GM23248 (cell line): ENCODE results near the gene DRD2. TPM values are rescaled to one million over a fixed set of nuclear protein-coding genes. Genes with fewer than 3 reads are reported as not detected.

ENCODE experiments used
- DNase-seq: peaks from one replicate; pipeline ENCODE4 v3.0.0-alpha.2; 2015
- H2AFZ ChIP-seq: fragments of 200-600 bp; sonication (generic); 2 replicates; pipeline ENCODE4 v1.6.1; 2016; ENCODE audit warnings: antibody characterized with exemption
- H3F3A ChIP-seq: fragments of 200-600 bp; sonication (generic); 2 replicates; pipeline ENCODE4 v1.6.1; 2016; ENCODE audit warnings: mild to moderate bottlenecking, antibody characterized with exemption, mixed run types; ENCODE audit not compliant: insufficient read depth
- H3K27ac ChIP-seq: fragments of 200-600 bp; sonication (generic); 2 replicates; pipeline ENCODE4 v1.5.1; 2016; ENCODE audit warnings: mild to moderate bottlenecking
- H3K27me3 ChIP-seq: fragments of 200-600 bp; sonication (generic); replicated peaks from 2 replicates; pipeline ENCODE4 v1.6.1; 2016; ENCODE audit warnings: mild to moderate bottlenecking; ENCODE audit not compliant: insufficient read depth
- H3K36me3 ChIP-seq: fragments of 200-600 bp; sonication (generic); 2 replicates; pipeline ENCODE4 v1.6.1; 2016; ENCODE audit warnings: low read depth, mild to moderate bottlenecking
- H3K4me1 ChIP-seq: fragments of 200-600 bp; sonication (generic); 2 replicates; pipeline ENCODE4 v1.6.1; 2016; ENCODE audit warnings: mild to moderate bottlenecking; ENCODE audit not compliant: insufficient read depth
- H3K4me2 ChIP-seq: fragments of 200-600 bp; sonication (generic); one replicate; pipeline ENCODE4 v1.6.1; 2016; ENCODE audit warnings: mild to moderate bottlenecking; ENCODE audit not compliant: unreplicated experiment
- H3K4me3 ChIP-seq: fragments of 200-600 bp; sonication (generic); 2 replicates; pipeline ENCODE4 v1.5.1; 2016; ENCODE audit warnings: mild to moderate bottlenecking
- H3K79me2 ChIP-seq: fragments of 200-600 bp; sonication (generic); 2 replicates; pipeline ENCODE4 v1.6.1; 2016; ENCODE audit warnings: mild to moderate bottlenecking; ENCODE audit not compliant: insufficient read depth
- H3K9ac ChIP-seq: fragments of 200-600 bp; sonication (generic); 2 replicates; pipeline ENCODE4 v1.6.1; 2016; ENCODE audit warnings: mild to moderate bottlenecking
- H3K9me2 ChIP-seq: fragments of 200-600 bp; sonication (generic); 2 replicates; pipeline ENCODE4 v1.6.1; 2016; ENCODE audit warnings: mixed run types, mild to moderate bottlenecking, moderate library complexity; ENCODE audit not compliant: insufficient read depth
- H3K9me3 ChIP-seq: fragments of 200-600 bp; sonication (generic); one replicate; pipeline ENCODE4 v1.6.1; 2017; ENCODE audit warnings: low read depth
- H4K20me1 ChIP-seq: fragments of 200-600 bp; sonication (generic); 2 replicates; pipeline ENCODE4 v1.6.0; 2016; ENCODE audit not compliant: insufficient read depth
- EZH2 ChIP-seq: fragments of 200-600 bp; sonication (generic); IDR thresholded peaks from 2 replicates; pipeline ENCODE4 v1.6.1; 2018; ENCODE audit warnings: antibody characterized with exemption, mild to moderate bottlenecking; ENCODE audit not compliant: insufficient read depth, poor library complexity, severe bottlenecking
- EZH2phosphoT487 ChIP-seq: fragments of 200-600 bp; sonication (generic); IDR thresholded peaks from 2 replicates; pipeline ENCODE4 v1.6.1; 2018; ENCODE audit warnings: antibody characterized with exemption, moderate library complexity, mild to moderate bottlenecking, low read depth; ENCODE audit not compliant: insufficient read depth
- WGBS, 2 experiments: methylation state at CpG; one replicate each; pipeline ENCODE4 v1.1.6; 2015 to 2017; ENCODE audit warnings: low lambda C conversion rate in 2 of 2, low coverage in 1 of 2; ENCODE audit errors: missing lambda C conversion rate in 2 of 2; 5-methylcytosine and 5-hydroxymethylcytosine counted together
- in situ Hi-C: fragments of 300-500 bp; cut with MboI; formaldehyde crosslinking; loops from 2 replicates; pipeline ENCODE4 v1.15.0; 2020
- polyA plus RNA-seq: library from polyadenylated mRNA; unstranded; fragments of >200 nt; fragmentation: Nextera tagmentation; extraction: Ambion mirVana; gene quantifications from 2 replicates; pipeline ENCODE4 v1.2.1, GENCODE V29; 2016
- total RNA-seq: library from RNA; depleted of rRNA; stranded (reverse); fragments of >200 nt; shearing (Covaris generic); gene quantifications from 2 replicates; pipeline ENCODE4 v1.2.3, GENCODE V29; 2014

Gene DRD2
- total and polyA plus RNA-seq, 2 experiments from 2014 or later = not detected

DNA sequence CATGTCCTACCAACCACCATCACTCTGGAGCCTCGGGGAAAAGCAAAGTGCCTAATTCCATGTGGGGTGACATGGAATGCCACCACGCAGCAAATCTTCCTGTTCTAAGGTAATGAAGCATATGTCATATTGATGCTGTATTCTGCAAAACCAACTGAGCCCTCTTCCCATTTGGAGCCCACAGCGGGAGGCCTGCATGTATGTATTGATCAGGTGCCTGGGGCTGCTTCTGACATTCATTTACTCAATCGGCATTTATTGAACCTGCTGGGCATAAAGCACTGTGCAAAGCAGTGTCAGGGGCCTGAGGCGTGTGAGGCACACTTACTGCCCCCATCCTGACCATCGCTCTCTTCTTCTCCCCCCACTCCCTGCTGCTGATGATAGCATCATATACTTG is 48.5 kb downstream of the DRD2 start:
- Histone ChIP-seq H3K9ac (no peak overlapping the region), H3K4me3 (no peak overlapping the region), H3K9me2 (no peaks in the 10 kb centered on the region), H3K79me2 (no peaks in the 10 kb centered on the region), H3K27ac (no peak overlapping the region), H3K27me3 (peaks cover 9% of the 10 kb centered on the region), H3K36me3 (no peaks in the 10 kb centered on the region), H3K9me3 (no peaks in the 10 kb centered on the region), H2AFZ (no peak overlapping the region), H3K4me1 (no peaks in the 10 kb centered on the region), H3K4me2 (no peak overlapping the region), H4K20me1 (no peaks in the 10 kb centered on the region), H3F3A (no peaks in the 10 kb centered on the region)
- no peak for DNase-seq
- 42 to 45% methylated on average over 6 of the region's 6 CpGs for WGBS, 2 experiments
- TF ChIP-seq EZH2phosphoT487 = no peak
- TF ChIP-seq EZH2 = no peak
- in situ Hi-C loops = no loop called here

DNA sequence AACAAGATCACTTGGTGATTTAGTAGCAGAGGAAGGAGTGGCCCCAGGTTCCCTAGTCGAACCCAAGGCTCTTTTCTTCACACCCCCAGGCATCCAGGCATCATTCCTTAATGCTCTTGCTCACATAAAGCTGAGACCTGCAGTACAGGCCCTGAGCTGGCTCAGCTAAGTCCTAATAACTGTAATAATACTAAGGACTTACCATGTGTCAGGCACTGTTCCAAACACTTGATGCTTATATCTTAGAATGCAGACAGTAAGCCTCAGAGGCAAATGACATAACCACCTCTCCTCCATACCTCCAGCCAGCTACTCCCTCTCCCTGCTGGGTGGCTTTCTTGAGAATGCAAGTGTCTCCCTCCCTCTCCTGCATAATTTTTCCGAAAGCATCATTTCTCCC is 54.4 kb downstream of the DRD2 start:
- Histone ChIP-seq H3K36me3 (no peaks in the 10 kb centered on the region), H4K20me1 (no peaks in the 10 kb centered on the region), H3K79me2 (no peaks in the 10 kb centered on the region), H3K9me3 (no peaks in the 10 kb centered on the region), H3K4me3 (no peak overlapping the region), H3K4me2 (no peak overlapping the region), H3K9ac (no peak overlapping the region), H3K27ac (no peak overlapping the region), H2AFZ (no peak overlapping the region), H3F3A (no peaks in the 10 kb centered on the region), H3K4me1 (no peaks in the 10 kb centered on the region), H3K27me3 (peaks cover 8% of the 10 kb centered on the region; the same call in 1 of the 2 replicates), H3K9me2 (no peaks in the 10 kb centered on the region)
- no peak for TF ChIP-seq EZH2phosphoT487
- no peak for TF ChIP-seq EZH2
- in situ Hi-C loops = no loop called here
- DNase-seq = no peak
- 13 to 24% methylated on average over 2 of the region's 2 CpGs for WGBS, 2 experiments

DNA sequence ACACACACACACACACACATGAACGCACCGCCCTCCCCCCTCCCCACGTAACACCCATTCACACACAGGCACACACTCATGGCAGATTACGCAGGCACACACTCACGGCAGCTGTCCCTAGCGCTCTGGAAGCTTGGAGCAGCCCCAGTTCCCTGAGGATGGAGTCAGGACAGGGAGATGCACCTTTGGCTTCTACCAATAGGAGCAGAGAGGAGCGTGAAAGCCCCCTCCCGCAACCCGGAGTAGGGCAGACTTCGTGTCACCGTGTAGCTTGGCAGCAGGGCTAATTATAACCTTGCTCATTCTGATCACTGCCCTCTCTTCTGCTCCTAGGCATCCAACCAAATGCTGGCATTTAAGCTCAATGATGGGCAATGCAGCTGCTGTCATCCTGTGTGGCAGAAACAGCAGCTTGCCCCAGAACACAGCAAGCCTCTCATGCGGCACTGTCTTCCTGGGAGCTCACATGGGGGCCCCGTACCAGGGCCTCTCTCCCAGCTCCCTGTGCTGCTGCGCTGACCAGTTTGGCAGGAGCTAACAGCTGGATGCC is 55.7 kb downstream of the DRD2 start:
- no peaks in the 10 kb centered on the region for H3K9me3 ChIP-seq
- no peaks in the 10 kb centered on the region for H3K79me2 ChIP-seq
- no peaks in the 10 kb centered on the region; the same call in 1 of the 2 replicates for H3K27me3 ChIP-seq
- H3K4me1 ChIP-seq = no peaks in the 10 kb centered on the region
- H4K20me1 ChIP-seq = no peaks in the 10 kb centered on the region
- TF ChIP-seq EZH2 = no peak
- TF ChIP-seq EZH2phosphoT487 = no peak
- H3K9ac ChIP-seq = no peak overlapping the region
- H3K27ac ChIP-seq = no peak overlapping the region
- no peaks in the 10 kb centered on the region for H3K9me2 ChIP-seq
- no peaks in the 10 kb centered on the region for H3K36me3 ChIP-seq
- DNase-seq = no peak
- no peak overlapping the region for H3K4me3 ChIP-seq
- no peak overlapping the region for H3K4me2 ChIP-seq
- no peak overlapping the region for H2AFZ ChIP-seq
- 42 to 51% methylated on average over 12 to 14 of the region's 14 CpGs for WGBS, 2 experiments
- no peaks in the 10 kb centered on the region for H3F3A ChIP-seq
- in situ Hi-C loops = no loop called here

DNA sequence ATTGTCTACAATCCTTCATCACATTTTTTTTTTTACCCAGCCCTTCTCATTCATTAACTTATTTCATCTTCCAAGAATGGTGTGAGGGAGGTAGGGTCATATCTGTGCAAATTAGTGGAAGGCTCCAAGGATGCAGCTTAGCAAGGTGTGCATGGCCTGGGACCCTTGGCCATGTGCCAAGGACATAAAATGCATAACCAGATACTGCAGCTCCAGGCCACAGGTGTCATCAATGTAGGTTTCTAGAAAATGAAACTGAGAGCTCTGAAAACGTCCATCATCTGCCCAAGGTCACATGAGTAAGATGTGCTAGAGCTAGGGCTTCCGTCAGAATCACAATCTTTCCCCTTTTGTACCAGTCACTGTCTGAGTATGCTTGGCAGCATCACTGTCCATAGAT is 57.8 kb downstream of the DRD2 start:
- H3K9me2 ChIP-seq = no peaks in the 10 kb centered on the region
- no peak for DNase-seq
- H3K27me3 ChIP-seq = no peaks in the 10 kb centered on the region; the same call in 1 of the 2 replicates
- no peaks in the 10 kb centered on the region for H3K9me3 ChIP-seq
- no peaks in the 10 kb centered on the region for H3K79me2 ChIP-seq
- no peak overlapping the region for H3K9ac ChIP-seq
- no peaks in the 10 kb centered on the region for H3K36me3 ChIP-seq
- in situ Hi-C loops = no loop called here
- no peak overlapping the region for H3K4me2 ChIP-seq
- WGBS, 2 experiments = 33 to 34% methylated on average over 2 of the region's 2 CpGs
- no peak overlapping the region for H3K4me3 ChIP-seq
- H3K4me1 ChIP-seq = no peaks in the 10 kb centered on the region
- H3F3A ChIP-seq = no peaks in the 10 kb centered on the region
- H2AFZ ChIP-seq = no peak overlapping the region
- no peak overlapping the region for H3K27ac ChIP-seq
- no peaks in the 10 kb centered on the region for H4K20me1 ChIP-seq
- TF ChIP-seq EZH2 = no peak
- TF ChIP-seq EZH2phosphoT487 = no peak

DNA sequence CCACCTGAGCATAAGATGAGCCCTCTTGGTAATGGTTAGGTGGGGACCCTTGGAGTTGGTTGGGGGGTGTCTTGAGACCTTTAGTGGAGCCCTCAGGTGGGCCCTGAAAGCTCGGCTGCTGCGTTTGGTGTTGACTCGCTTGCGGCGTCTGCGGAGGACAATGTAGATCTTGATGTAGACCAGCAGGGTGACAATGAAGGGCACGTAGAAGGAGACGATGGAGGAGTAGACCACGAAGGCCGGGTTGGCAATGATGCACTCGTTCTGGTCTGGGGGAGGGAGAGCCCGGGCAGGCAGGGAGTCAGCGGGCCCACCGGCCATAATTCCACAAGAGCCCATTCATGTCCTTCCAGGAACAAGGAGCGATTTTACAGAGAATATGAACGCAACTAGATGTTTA is 59.9 kb downstream of the DRD2 start:
- no peaks in the 10 kb centered on the region; the same call in 1 of the 2 replicates for H3K27me3 ChIP-seq
- TF ChIP-seq EZH2phosphoT487 (no peak), EZH2 (no peak)
- no peak overlapping the region for H3K4me3 ChIP-seq
- H3K79me2 ChIP-seq = no peaks in the 10 kb centered on the region
- no peaks in the 10 kb centered on the region for H3K4me1 ChIP-seq
- no peaks in the 10 kb centered on the region for H3K9me3 ChIP-seq
- H3K9me2 ChIP-seq = no peaks in the 10 kb centered on the region
- H3K4me2 ChIP-seq = no peak overlapping the region
- in situ Hi-C loops = no loop called here
- no peak overlapping the region for H2AFZ ChIP-seq
- H3K27ac ChIP-seq = no peak overlapping the region
- no peaks in the 10 kb centered on the region for H4K20me1 ChIP-seq
- H3K9ac ChIP-seq = no peak overlapping the region
- H3F3A ChIP-seq = no peaks in the 10 kb centered on the region
- 82 to 83% methylated on average over 16 of the region's 16 CpGs for WGBS, 2 experiments
- no peaks in the 10 kb centered on the region for H3K36me3 ChIP-seq
- DNase-seq = no peak
